ENCODE results near the gene INAVA.
"Not testable (repeated sequence)": the region's sequence is repeated elsewhere in the genome, so short reads cannot be mapped to it uniquely, and the experiment has no call there.

INAVA gene

DNA sequence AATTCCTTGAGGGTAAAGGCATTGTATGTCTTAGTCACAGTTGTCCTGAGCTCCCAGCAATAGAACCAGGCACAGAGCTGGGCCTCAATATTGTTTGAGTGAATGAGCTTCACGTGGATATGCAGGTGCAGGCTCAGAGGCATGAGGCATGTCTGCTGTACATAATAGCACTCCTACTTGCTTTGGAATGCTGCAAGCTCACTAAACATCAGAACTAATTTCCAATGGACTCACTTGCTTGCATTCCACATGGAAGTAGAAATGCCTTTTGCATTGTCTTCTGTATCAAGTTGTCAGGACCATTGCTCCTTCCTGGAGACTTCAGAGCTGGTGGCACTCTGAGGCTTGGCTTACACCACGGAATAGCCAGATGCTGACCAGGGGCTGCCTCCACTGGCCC lies 37.1 kb downstream of the INAVA start:
- H3K9ac ChIP-seq (ENCODE audit: low read depth, low read length) = no peak overlapping the region
- no peaks in the 10 kb centered on the region for H3K4me1 ChIP-seq (ENCODE audit: control insufficient read depth, insufficient read depth, low read length)
- H3K4me3 ChIP-seq (ENCODE audit: low read depth, low read length) = no peak overlapping the region
- no peaks in the 10 kb centered on the region for H3K36me3 ChIP-seq (ENCODE audit: control insufficient read depth, insufficient read depth, low read length)
- no peaks in the 10 kb centered on the region for H3K27me3 ChIP-seq (ENCODE audit: control insufficient read depth, insufficient read depth, low read length)
- H3K9me3 ChIP-seq (ENCODE audit: control insufficient read depth, insufficient read depth, low read length) = no peaks in the 10 kb centered on the region

DNA sequence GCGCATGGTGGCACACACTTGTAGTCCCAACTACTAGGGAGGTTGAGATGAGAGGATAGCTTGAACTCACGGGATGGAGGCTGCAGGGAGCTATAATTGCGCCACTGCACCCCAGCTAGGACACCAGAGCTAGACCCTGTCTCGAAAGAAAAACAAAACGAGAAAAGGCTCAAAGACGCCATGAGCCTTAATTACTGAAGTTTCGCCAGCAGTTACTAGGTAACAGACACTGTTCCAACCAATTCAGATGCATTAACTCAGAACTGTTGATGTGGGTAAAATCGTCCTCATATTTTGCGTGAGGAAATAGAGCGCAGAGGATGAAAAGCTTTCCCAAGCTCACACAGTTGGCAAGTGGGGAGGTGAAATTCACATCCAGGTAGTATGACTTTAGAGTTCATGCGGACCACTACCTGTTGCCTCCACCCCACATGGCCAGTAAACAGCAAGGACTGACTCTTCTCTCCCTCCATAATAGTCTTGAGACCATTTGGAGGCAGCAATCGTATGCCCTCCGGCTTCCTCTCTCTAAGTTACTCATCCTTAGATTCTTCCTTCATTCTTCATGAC lies 40.1 kb downstream of the INAVA start:
- H3K36me3 ChIP-seq (ENCODE audit: control insufficient read depth, insufficient read depth, low read length) = no peaks in the 10 kb centered on the region
- H3K27me3 ChIP-seq (ENCODE audit: control insufficient read depth, insufficient read depth, low read length) = no peaks in the 10 kb centered on the region
- no peaks in the 10 kb centered on the region for H3K4me1 ChIP-seq (ENCODE audit: control insufficient read depth, insufficient read depth, low read length)
- H3K9ac ChIP-seq (ENCODE audit: low read depth, low read length) = no peak overlapping the region
- no peaks in the 10 kb centered on the region for H3K9me3 ChIP-seq (ENCODE audit: control insufficient read depth, insufficient read depth, low read length)
- H3K4me3 ChIP-seq (ENCODE audit: low read depth, low read length) = no peak overlapping the region

- not testable (repeated sequence) for H3K4me1 ChIP-seq (ENCODE audit: control insufficient read depth, insufficient read depth, low read length); H3K9ac ChIP-seq (ENCODE audit: low read depth, low read length); H3K4me3 ChIP-seq (ENCODE audit: low read depth, low read length); H3K27me3 ChIP-seq (ENCODE audit: control insufficient read depth, insufficient read depth, low read length); H3K9me3 ChIP-seq (ENCODE audit: control insufficient read depth, insufficient read depth, low read length); H3K36me3 ChIP-seq (ENCODE audit: control insufficient read depth, insufficient read depth, low read length)
These were observed 40.7 kb downstream of the INAVA start for GRCh38 chr1:200935286-200935962.

DNA sequence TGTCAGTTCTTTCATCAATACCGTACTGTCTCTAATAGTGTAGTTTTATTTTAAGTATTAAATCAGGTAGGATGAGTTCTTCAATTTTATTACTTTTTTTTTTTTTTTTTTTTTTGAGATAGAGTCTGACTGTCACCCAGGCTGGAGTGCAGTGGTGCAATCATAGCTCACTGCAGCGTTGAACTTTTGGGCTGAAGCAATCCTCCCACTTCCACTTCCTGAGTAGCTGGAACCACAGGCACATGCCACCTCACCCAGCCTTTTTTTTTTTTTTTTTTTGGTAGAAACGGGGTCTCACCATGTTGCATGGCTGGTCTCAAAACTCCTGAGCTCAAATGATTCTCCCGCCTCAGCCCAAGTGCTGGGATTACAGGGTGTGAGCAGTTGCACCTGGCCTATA lies 44.3 kb downstream of the INAVA start:
- Histone ChIP-seq H3K9ac (ENCODE audit: low read depth, low read length) (no peak overlapping the region), H3K9me3 (ENCODE audit: control insufficient read depth, insufficient read depth, low read length) (no peaks in the 10 kb centered on the region), H3K36me3 (ENCODE audit: control insufficient read depth, insufficient read depth, low read length) (no peaks in the 10 kb centered on the region), H3K27me3 (ENCODE audit: control insufficient read depth, insufficient read depth, low read length) (no peaks in the 10 kb centered on the region), H3K4me3 (ENCODE audit: low read depth, low read length) (no peak overlapping the region), H3K4me1 (ENCODE audit: control insufficient read depth, insufficient read depth, low read length) (no peaks in the 10 kb centered on the region)

GRCh38 chr1:200945111-200945510 lies 50.4 kb downstream of the INAVA start:
- Histone ChIP-seq H3K9ac (ENCODE audit: low read depth, low read length) (no peak overlapping the region), H3K4me3 (ENCODE audit: low read depth, low read length) (no peak overlapping the region), H3K4me1 (ENCODE audit: control insufficient read depth, insufficient read depth, low read length) (no peaks in the 10 kb centered on the region), H3K27me3 (ENCODE audit: control insufficient read depth, insufficient read depth, low read length) (no peaks in the 10 kb centered on the region), H3K9me3 (ENCODE audit: control insufficient read depth, insufficient read depth, low read length) (no peaks in the 10 kb centered on the region), H3K36me3 (ENCODE audit: control insufficient read depth, insufficient read depth, low read length) (no peaks in the 10 kb centered on the region)

DNA sequence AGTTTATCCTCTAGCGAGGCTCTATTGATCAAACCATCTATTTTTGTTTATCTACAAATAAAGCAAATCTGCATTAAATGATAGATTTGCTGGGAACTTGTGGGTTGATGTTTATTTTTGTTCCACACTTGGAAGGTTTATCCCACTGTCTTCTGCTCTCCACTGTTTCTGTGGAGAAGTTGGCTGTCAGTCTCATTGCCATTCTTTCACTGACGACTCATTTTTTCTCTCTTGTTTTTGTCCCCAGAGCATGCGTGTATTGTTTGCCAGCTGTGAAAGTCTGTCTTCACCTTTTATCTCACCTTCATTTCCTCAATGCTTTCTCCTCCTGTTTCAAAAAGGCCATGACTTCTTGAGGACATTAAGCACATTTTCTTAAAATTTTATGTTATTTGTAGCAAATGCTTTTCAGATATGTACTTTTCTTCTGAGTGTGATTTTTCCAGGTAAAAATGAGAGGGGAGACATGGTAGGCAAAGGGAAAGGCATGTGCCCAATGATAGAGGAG lies 52.4 kb downstream of the INAVA start:
- no peaks in the 10 kb centered on the region for H3K4me1 ChIP-seq (ENCODE audit: control insufficient read depth, insufficient read depth, low read length)
- no peaks in the 10 kb centered on the region for H3K36me3 ChIP-seq (ENCODE audit: control insufficient read depth, insufficient read depth, low read length)
- no peak overlapping the region for H3K9ac ChIP-seq (ENCODE audit: low read depth, low read length)
- no peaks in the 10 kb centered on the region for H3K9me3 ChIP-seq (ENCODE audit: control insufficient read depth, insufficient read depth, low read length)
- H3K27me3 ChIP-seq (ENCODE audit: control insufficient read depth, insufficient read depth, low read length) = no peaks in the 10 kb centered on the region
- H3K4me3 ChIP-seq (ENCODE audit: low read depth, low read length) = no peak overlapping the region

DNA sequence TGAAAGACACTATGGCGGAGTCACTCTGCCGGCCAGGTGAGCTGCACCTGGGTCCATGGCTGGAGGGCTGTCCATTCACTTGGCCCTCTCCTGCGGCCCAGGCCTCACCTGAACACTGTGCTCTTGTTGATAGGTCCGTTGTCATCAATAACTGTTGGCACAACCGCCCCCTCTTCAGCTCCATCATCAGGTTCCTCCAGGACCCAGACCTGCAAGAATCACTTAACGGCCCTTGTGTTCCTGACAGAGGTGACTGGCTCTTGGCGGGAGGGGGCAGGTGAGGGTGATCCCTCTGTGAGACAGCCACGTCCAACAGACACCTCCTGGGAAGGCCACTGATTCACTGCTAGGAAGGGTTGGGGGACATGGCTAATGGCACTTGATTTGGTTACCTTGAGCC lies 54.9 kb downstream of the INAVA start:
- Histone ChIP-seq H3K9ac (ENCODE audit: low read depth, low read length) (no peak overlapping the region), H3K36me3 (ENCODE audit: control insufficient read depth, insufficient read depth, low read length) (no peaks in the 10 kb centered on the region), H3K4me3 (ENCODE audit: low read depth, low read length) (no peak overlapping the region), H3K27me3 (ENCODE audit: control insufficient read depth, insufficient read depth, low read length) (no peaks in the 10 kb centered on the region), H3K9me3 (ENCODE audit: control insufficient read depth, insufficient read depth, low read length) (no peaks in the 10 kb centered on the region), H3K4me1 (ENCODE audit: control insufficient read depth, insufficient read depth, low read length) (no peaks in the 10 kb centered on the region)

DNA sequence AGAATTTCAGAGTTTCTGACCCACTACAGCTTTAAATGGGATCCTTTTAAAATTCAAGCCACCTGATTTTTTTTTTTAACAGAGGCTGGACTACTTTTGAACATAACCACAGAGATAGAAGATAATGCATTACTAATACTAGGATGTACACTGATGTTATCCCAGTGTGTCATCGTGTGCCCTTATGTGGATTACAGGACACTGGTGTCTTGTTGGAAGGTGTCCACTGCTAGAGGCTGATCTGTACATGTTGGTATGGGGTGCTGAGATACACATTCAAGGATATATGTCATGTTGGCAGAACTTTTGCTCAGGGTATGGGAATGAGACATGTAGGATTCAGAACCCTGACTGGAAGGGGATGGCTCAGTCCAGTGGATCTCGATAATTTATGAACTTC lies 56.3 kb downstream of the INAVA start:
- H3K4me3 ChIP-seq (ENCODE audit: low read depth, low read length) = no peak overlapping the region
- H3K9ac ChIP-seq (ENCODE audit: low read depth, low read length) = no peak overlapping the region
- H3K36me3 ChIP-seq (ENCODE audit: control insufficient read depth, insufficient read depth, low read length) = no peaks in the 10 kb centered on the region
- no peaks in the 10 kb centered on the region for H3K4me1 ChIP-seq (ENCODE audit: control insufficient read depth, insufficient read depth, low read length)
- H3K9me3 ChIP-seq (ENCODE audit: control insufficient read depth, insufficient read depth, low read length) = no peaks in the 10 kb centered on the region
- H3K27me3 ChIP-seq (ENCODE audit: control insufficient read depth, insufficient read depth, low read length) = no peaks in the 10 kb centered on the region

GRCh38 chr1:200954434-200954833 lies 59.7 kb downstream of the INAVA start:
- Histone ChIP-seq H3K4me1 (ENCODE audit: control insufficient read depth, insufficient read depth, low read length) (no peaks in the 10 kb centered on the region), H3K9ac (ENCODE audit: low read depth, low read length) (no peak overlapping the region), H3K4me3 (ENCODE audit: low read depth, low read length) (no peak overlapping the region), H3K27me3 (ENCODE audit: control insufficient read depth, insufficient read depth, low read length) (no peaks in the 10 kb centered on the region), H3K36me3 (ENCODE audit: control insufficient read depth, insufficient read depth, low read length) (no peaks in the 10 kb centered on the region), H3K9me3 (ENCODE audit: control insufficient read depth, insufficient read depth, low read length) (no peaks in the 10 kb centered on the region)

DNA sequence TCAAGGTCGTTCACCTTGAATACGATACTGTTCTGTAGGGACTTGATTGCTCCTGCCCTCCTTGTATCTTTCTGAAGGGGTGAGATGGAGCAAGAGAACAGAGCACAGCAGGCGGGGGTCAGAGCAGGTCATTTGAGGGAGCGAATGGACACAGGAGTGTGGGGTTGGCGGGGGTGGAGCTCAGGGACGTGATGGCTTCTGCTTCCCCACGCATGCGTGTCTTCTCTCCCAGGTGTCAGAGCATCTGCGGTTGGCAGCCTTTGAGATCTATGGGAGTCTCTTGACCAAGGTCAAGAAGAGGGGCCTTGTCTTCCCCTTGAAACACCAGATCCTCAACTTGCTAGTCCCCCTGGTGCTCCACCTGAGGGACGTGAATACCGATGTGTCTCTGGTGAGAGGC lies 63.9 kb downstream of the INAVA start:
- H3K9me3 ChIP-seq (ENCODE audit: control insufficient read depth, insufficient read depth, low read length) = no peaks in the 10 kb centered on the region
- H3K4me3 ChIP-seq (ENCODE audit: low read depth, low read length) = no peak overlapping the region
- H3K4me1 ChIP-seq (ENCODE audit: control insufficient read depth, insufficient read depth, low read length) = no peaks in the 10 kb centered on the region
- H3K9ac ChIP-seq (ENCODE audit: low read depth, low read length) = no peak overlapping the region
- H3K27me3 ChIP-seq (ENCODE audit: control insufficient read depth, insufficient read depth, low read length) = no peaks in the 10 kb centered on the region
- no peaks in the 10 kb centered on the region for H3K36me3 ChIP-seq (ENCODE audit: control insufficient read depth, insufficient read depth, low read length)

DNA sequence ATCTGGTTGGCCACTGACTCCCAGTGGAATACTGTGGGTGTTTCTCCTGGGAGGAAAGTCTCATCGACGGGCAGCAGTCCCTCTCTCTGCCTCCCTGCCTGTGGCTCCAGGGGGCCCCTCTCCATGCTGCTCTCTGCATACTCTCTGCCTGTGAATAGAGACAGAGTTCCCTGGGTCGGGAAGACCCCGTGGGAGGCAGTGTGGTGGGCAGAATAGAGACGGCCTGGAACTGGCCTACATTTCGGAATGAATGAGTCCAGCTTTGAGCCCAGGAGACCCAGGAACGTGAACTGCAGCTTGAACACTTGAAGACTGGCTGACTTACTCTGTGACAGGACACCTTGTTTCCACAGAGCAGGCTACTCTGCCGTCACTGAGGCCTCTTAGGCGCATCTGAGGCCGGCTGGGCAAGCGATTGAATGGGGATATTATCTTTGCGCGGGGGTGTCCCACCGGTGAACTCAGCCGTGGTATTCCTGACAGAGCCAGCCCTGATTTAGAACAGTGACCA lies 64.8 kb downstream of the INAVA start:
- H3K9me3 ChIP-seq (ENCODE audit: control insufficient read depth, insufficient read depth, low read length) = no peaks in the 10 kb centered on the region
- H3K27me3 ChIP-seq (ENCODE audit: control insufficient read depth, insufficient read depth, low read length) = no peaks in the 10 kb centered on the region
- no peaks in the 10 kb centered on the region for H3K36me3 ChIP-seq (ENCODE audit: control insufficient read depth, insufficient read depth, low read length)
- no peak overlapping the region for H3K9ac ChIP-seq (ENCODE audit: low read depth, low read length)
- H3K4me3 ChIP-seq (ENCODE audit: low read depth, low read length) = no peak overlapping the region
- H3K4me1 ChIP-seq (ENCODE audit: control insufficient read depth, insufficient read depth, low read length) = no peaks in the 10 kb centered on the region

DNA sequence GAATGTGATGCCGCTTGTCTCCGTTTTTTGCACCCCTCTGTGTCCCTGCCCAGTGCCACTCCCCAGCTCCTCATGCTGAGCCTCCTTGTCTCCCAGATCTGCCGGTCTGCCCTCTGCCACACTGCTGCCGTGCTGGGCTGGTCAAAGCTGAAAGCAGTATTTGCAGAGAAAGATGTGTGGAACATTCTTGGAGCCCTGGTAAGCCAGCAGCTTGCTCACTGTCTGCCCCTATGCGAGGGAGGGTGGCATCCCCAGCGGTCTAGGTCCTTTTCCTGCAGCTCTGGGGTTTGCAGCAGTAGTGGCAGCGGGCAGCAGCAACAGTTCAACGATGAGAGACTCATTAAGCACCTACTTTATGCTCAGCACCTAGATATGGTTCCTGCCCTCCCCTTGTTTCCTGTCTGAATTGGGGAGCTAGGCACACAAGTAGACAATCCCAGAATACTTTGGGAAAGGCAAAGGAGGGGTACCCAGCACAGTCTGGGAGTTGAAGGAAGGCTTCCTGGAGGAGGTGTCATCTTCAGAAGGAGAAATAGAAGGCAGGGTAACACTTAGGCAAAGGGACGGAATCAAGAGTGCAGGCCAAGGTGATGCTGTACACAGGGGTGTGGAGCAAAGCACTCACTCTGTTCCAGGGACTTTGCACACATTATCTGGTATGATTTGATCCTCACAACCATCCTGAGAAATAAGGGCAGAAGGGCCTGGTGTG lies 65.7 kb downstream of the INAVA start:
- H3K4me3 ChIP-seq (ENCODE audit: low read depth, low read length) = no peak overlapping the region
- no peaks in the 10 kb centered on the region for H3K36me3 ChIP-seq (ENCODE audit: control insufficient read depth, insufficient read depth, low read length)
- H3K27me3 ChIP-seq (ENCODE audit: control insufficient read depth, insufficient read depth, low read length) = no peaks in the 10 kb centered on the region
- no peaks in the 10 kb centered on the region for H3K9me3 ChIP-seq (ENCODE audit: control insufficient read depth, insufficient read depth, low read length)
- H3K9ac ChIP-seq (ENCODE audit: low read depth, low read length) = no peak overlapping the region
- no peaks in the 10 kb centered on the region for H3K4me1 ChIP-seq (ENCODE audit: control insufficient read depth, insufficient read depth, low read length)
